Ovary (tissue), 9 donors: Measurements from ENCODE around the gene GNG4. TPM values are rescaled to one million over a fixed set of nuclear protein-coding genes. Genes with fewer than 3 reads are reported as not detected.

Source experiments
- DNase-seq, 5 donors: peaks; one replicate each; pipeline ENCODE4 v3.0.0-alpha.2; 2019 to 2020
- H3K27ac ChIP-seq, 2 donors: fragments of 200-600 bp; one replicate each; pipeline versions ENCODE4 v1.5.1 to v1.8.0; 2019 to 2022
- H3K27me3 ChIP-seq: fragments of 200-600 bp; one replicate; pipeline ENCODE4 v1.8.0; 2022
- H3K36me3 ChIP-seq: fragments of 200-600 bp; sonication (generic); one replicate; pipeline ENCODE4 v1.5.1; 2019
- H3K4me1 ChIP-seq: one replicate; pipeline ENCODE4 v1.8.1; 2013; ENCODE audit warnings: mild to moderate bottlenecking, moderate library complexity; ENCODE audit not compliant: insufficient read depth
- H3K4me3 ChIP-seq: fragments of 200-600 bp; sonication (generic); one replicate; pipeline ENCODE4 v1.5.1; 2017
- H3K9me3 ChIP-seq, 2 donors: fragments of 200-600 bp in 1 of 2; sonication (generic) in 1 of 2; one replicate each; pipeline versions ENCODE4 v1.5.1 to v1.8.1; 2013 to 2019; ENCODE audit warnings: mild to moderate bottlenecking in 1 of 2, moderate library complexity in 1 of 2
- EP300 ChIP-seq: sonication (generic); formaldehyde crosslinking; IDR thresholded peaks from one replicate; pipeline ENCODE4 v1.6.1; 2017; ENCODE audit warnings: antibody characterized with exemption
- POLR2A ChIP-seq: fragments of 450-650 bp; IDR thresholded peaks from one replicate; pipeline ENCODE4 v1.6.1; 2017; ENCODE audit warnings: antibody characterized with exemption, mild to moderate bottlenecking, moderate library complexity
- WGBS, 3 donors: extraction: QIAGEN DNeasy Blood & Tissue Kit in 1 of 3; methylation state at CpG; one replicate each; pipeline versions ENCODE4 v1.1.5 to v1.1.7; 2013 to 2017; 5-methylcytosine and 5-hydroxymethylcytosine counted together
- intact Hi-C, 4 donors: fragments of 100-400 bp; cut with DNase I; formaldehyde crosslinking; loops; one replicate each; pipeline versions ENCODE4 v1.11.0 to v1.15.1; 2022 to 2023
- polyA plus RNA-seq, 2 donors: library from polyadenylated mRNA; stranded (reverse); fragments of 200-250 nt in 1 of 2; fragments of 350-450 nt in 1 of 2; fragmentation: Illumina TruSeq in 1 of 2; extraction: RNeasy Lipid Tissue Mini Kit (QIAGEN cat#74804) in 1 of 2; gene quantifications; one replicate each; pipeline ENCODE4 v1.2.3, GENCODE V29; 2013 to 2014
- total RNA-seq, 7 donors: library from RNA; depleted of rRNA in 2 of 7; stranded (reverse); fragments of >200 nt in 2 of 7; fragmentation: NEBNext Ultra II Directional in 3 of 7; extraction: Animal tissue kit (Norgen Biotek cat#: 25700) in 3 of 7; gene quantifications; one replicate each; pipeline versions ENCODE4 v1.1.0 to v1.2.4, GENCODE V29; 2016 to 2023
- TF ChIP-seq, protein P1 (sequence below), 3 donors: fragments of 450-650 bp in 2 of 3; fragments of 200-600 bp in 1 of 3; IDR thresholded peaks; one replicate each; pipeline versions ENCODE4 v1.5.1 to v1.8.0; 2016 to 2022; ENCODE audit warnings: antibody characterized with exemption in 3 of 3, mild to moderate bottlenecking in 1 of 3
- donor health status: DM: no; HTN: no; CAD: no; lungs with moderate emphysema.
- donor health status: DM: no; HTN: no; CAD: no.
- donor health status: Bipolar disorder and iron deficiency.
- donor health status: DM: yes; HTN: yes; CAD: no.
- donor health status: DM: no; HTN: no; CAD: no.
- donor health status: DM: yes; HTN: yes; CAD: no.

The GNG4 gene
- total and polyA plus RNA-seq, 9 donors = 14.2 to 62.4 (median 32.1) TPM

GRCh38 chr1:235533476-235534168 lies 116.0 kb downstream of the GNG4 start:
- WGBS, 3 donors = 38 to 52% (median 39%) methylated on average over 8 of the region's 8 CpGs
- H3K4me3 ChIP-seq = no peak overlapping the region
- no peak overlapping the region for H3K27ac ChIP-seq
- H3K27me3 ChIP-seq = no peaks in the 10 kb centered on the region
- H3K4me1 ChIP-seq = no peaks in the 10 kb centered on the region
- DNase-seq = no peak
- H3K36me3 ChIP-seq = no peaks in the 10 kb centered on the region
- intact Hi-C loops = no loop called here
- TF ChIP-seq POLR2A (no peak), EP300 (no peak)
- TF ChIP-seq, protein P1, sequence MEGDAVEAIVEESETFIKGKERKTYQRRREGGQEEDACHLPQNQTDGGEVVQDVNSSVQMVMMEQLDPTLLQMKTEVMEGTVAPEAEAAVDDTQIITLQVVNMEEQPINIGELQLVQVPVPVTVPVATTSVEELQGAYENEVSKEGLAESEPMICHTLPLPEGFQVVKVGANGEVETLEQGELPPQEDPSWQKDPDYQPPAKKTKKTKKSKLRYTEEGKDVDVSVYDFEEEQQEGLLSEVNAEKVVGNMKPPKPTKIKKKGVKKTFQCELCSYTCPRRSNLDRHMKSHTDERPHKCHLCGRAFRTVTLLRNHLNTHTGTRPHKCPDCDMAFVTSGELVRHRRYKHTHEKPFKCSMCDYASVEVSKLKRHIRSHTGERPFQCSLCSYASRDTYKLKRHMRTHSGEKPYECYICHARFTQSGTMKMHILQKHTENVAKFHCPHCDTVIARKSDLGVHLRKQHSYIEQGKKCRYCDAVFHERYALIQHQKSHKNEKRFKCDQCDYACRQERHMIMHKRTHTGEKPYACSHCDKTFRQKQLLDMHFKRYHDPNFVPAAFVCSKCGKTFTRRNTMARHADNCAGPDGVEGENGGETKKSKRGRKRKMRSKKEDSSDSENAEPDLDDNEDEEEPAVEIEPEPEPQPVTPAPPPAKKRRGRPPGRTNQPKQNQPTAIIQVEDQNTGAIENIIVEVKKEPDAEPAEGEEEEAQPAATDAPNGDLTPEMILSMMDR (IDR thresholded peaks at IDR 0.05) = no peak
- H3K9me3 ChIP-seq = no peaks in the 10 kb centered on the region

DNA sequence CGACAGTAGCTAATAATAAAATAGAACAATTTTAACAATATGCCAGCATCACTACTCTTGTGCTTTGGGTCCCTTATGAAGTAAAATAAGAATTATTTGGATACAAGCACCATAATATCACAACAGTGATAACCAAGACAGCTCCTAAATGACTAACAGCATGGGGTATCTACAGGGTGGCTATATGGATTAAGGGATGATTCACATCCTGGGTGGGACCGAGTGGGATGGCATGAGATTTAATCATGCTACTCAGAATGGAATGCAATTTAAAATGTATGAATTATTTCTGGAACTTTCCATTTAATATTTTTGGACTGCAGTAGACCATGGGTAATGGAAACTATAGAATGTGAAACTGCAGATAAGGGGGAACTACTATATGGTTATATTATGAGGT lies 117.2 kb downstream of the GNG4 start:
- 79 to 82% (median 81%) methylated on average over 2 of the region's 2 CpGs for whole genome bisulfite sequencing, 3 donors
- intact Hi-C loops = no loop called here
- Histone ChIP-seq H3K9me3 (no peaks in the 10 kb centered on the region), H3K27ac (no peak overlapping the region), H3K4me1 (no peaks in the 10 kb centered on the region), H3K27me3 (no peaks in the 10 kb centered on the region), H3K36me3 (no peaks in the 10 kb centered on the region), H3K4me3 (no peak overlapping the region)
- TF ChIP-seq POLR2A (no peak), EP300 (no peak)
- TF ChIP-seq, protein P1 (IDR thresholded peaks at IDR 0.05) = no peak
- DNase-seq = no peak

GRCh38 chr1:235527196-235527814 lies 122.3 kb downstream of the GNG4 start:
- Histone ChIP-seq H3K27me3 (no peaks in the 10 kb centered on the region), H3K9me3 (no peaks in the 10 kb centered on the region), H3K4me1 (no peaks in the 10 kb centered on the region), H3K36me3 (no peaks in the 10 kb centered on the region), H3K27ac (no peak overlapping the region), H3K4me3 (no peak overlapping the region)
- no peak for DNase-seq
- TF ChIP-seq POLR2A (no peak), EP300 (no peak)
- TF ChIP-seq, protein P1 (IDR thresholded peaks at IDR 0.05) = no peak
- intact Hi-C loops = no loop called here
- WGBS, 3 donors = 89 to 91% (median 90%) methylated on average over 4 of the region's 4 CpGs

DNA sequence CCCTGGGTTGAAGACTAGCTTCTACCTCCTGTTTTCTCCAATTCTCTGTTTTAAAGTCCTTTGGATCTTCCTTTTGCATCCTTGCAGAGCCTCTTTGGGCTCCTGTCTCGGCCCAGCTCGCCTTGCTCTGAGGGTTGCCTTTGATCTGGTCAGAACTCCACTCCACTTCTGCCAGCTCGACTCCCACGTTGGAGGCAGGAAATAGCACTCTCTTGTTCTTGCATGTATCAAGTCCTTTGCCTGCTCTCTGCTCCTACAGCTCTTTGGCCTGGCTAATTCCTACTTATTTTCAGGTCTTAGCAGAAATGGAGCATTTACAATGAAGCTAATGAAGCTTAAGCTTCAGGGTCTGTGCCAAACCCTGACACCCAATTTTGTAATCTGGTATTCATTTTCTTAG lies 124.3 kb downstream of the GNG4 start:
- H3K36me3 ChIP-seq = no peaks in the 10 kb centered on the region
- 26 to 42% (median 30%) methylated on average over 4 of the region's 4 CpGs for WGBS, 3 donors
- H3K27ac ChIP-seq = no peak overlapping the region
- intact Hi-C loops = no loop called here
- no peak overlapping the region for H3K4me3 ChIP-seq
- H3K4me1 ChIP-seq = no peaks in the 10 kb centered on the region
- H3K9me3 ChIP-seq = no peaks in the 10 kb centered on the region
- DNase-seq = no peak
- no peak for TF ChIP-seq EP300
- TF ChIP-seq, protein P1 (IDR thresholded peaks at IDR 0.05) = no peak
- no peak for TF ChIP-seq POLR2A
- H3K27me3 ChIP-seq = no peaks in the 10 kb centered on the region
